Panc1 (cell line): ENCODE results near the gene COL13A1. TPM values are rescaled to one million over a fixed set of nuclear protein-coding genes. Genes with fewer than 3 reads are reported as not detected.

Source experiments
- ATAC-seq: fragments of 200-7000 bp; cut with Tn5 transposase; 2 replicates; pipeline ENCODE4 v1.9.1; 2020; ENCODE audit warnings: mild to moderate bottlenecking, moderate library complexity
- BruUV-seq: library from RNA; stranded (reverse); fragments of 400-500 nt; replicated peaks from 2 replicates; lab custom pipeline; 2021; lab: Mats Ljungman, UMichigan
- CTCF ChIA-PET: fragments of 300-600 bp; sonication (Branson Sonifier 250); formaldehyde crosslinking; loops from one replicate; lab custom pipeline; 2022; ENCODE audit warnings: antibody characterized with exemption; lab: Charles Lee
- POLR2A ChIA-PET: fragments of 300-600 bp; sonication (Branson Sonifier 250); formaldehyde crosslinking; loops from one replicate; lab custom pipeline; 2022; ENCODE audit warnings: antibody characterized with exemption; lab: Charles Lee
- DNase-seq: peaks from one replicate; pipeline ENCODE4 v3.0.0-alpha.2; 2010; ENCODE audit warnings: low read depth, low spot score
- H3K27ac ChIP-seq: 2 replicates; pipeline ENCODE4 v1.5.1; 2011; ENCODE audit warnings: mild to moderate bottlenecking, low read length, inconsistent platforms
- H3K27me3 ChIP-seq: fragments of 200-500 bp; sonication (Bioruptor generic); 2 replicates; pipeline ENCODE4 v1.6.0; 2014; ENCODE audit warnings: low read length, inconsistent platforms; ENCODE audit not compliant: control insufficient read depth, insufficient read depth
- H3K36me3 ChIP-seq: fragments of 200-500 bp; sonication (Bioruptor generic); 2 replicates; pipeline ENCODE4 v1.5.1; 2014; ENCODE audit warnings: inconsistent platforms, mild to moderate bottlenecking, low read length, moderate library complexity; ENCODE audit not compliant: control insufficient read depth, insufficient read depth
- H3K4me1 ChIP-seq: 2 replicates; pipeline ENCODE4 v1.5.1; 2011; ENCODE audit warnings: inconsistent platforms, mild to moderate bottlenecking, low read length, moderate library complexity; ENCODE audit not compliant: control insufficient read depth, insufficient read depth
- H3K4me3 ChIP-seq, 2 experiments: 2 replicates each; pipeline ENCODE4 v1.5.1; 2011 to 2012; ENCODE audit warnings: low read depth in 2 of 2, low read length in 2 of 2, mild to moderate bottlenecking in 2 of 2, inconsistent platforms in 1 of 2, moderate library complexity in 1 of 2
- H3K9me3 ChIP-seq: fragments of 200-500 bp; sonication (Bioruptor generic); 2 replicates; pipeline ENCODE4 v1.5.1; 2014; ENCODE audit warnings: low read depth, mild to moderate bottlenecking, inconsistent platforms, low read length, moderate library complexity; ENCODE audit not compliant: control insufficient read depth, insufficient read depth
- POLR2AphosphoS5 ChIP-seq: IDR thresholded peaks from 2 replicates; pipeline ENCODE4 v1.6.1; 2012; ENCODE audit warnings: mild to moderate bottlenecking, low read depth, low read length, moderate library complexity
- SIN3A ChIP-seq: IDR thresholded peaks from 2 replicates; pipeline ENCODE4 v1.6.1; 2012; ENCODE audit warnings: low read depth, mild to moderate bottlenecking, low read length, moderate library complexity, borderline replicate concordance; ENCODE audit not compliant: insufficient read depth
- TCF7L2 ChIP-seq: IDR thresholded peaks from 2 replicates; pipeline ENCODE4 v1.6.1; 2011; ENCODE audit warnings: mild to moderate bottlenecking, low read depth, low read length, inconsistent platforms
- in situ Hi-C: cut with HindIII; loops from 2 replicates; pipeline ENCODE4 v1.10.0; 2016; ENCODE audit warnings: low sequenced_read_pairs, low pct_unique_long_range_greater_than_20kb
- intact Hi-C: fragments of 100-400 bp; cut with micrococcal nuclease; formaldehyde crosslinking; loops from one replicate; pipeline ENCODE4 v1.10.0; 2022; ENCODE audit not compliant: unreplicated experiment
- total RNA-seq: library from RNA; stranded (reverse); gene quantifications from one replicate; pipeline ENCODE4 v1.2.1, GENCODE V29; 2021; ENCODE audit not compliant: unreplicated experiment
- TF ChIP-seq, protein P1 (sequence below): fragments of 450-650 bp; IDR thresholded peaks from 2 replicates; pipeline ENCODE4 v1.5.1; 2017; ENCODE audit warnings: mild to moderate bottlenecking
- TF ChIP-seq, protein P2 (sequence below), 2 experiments: IDR thresholded peaks; 2 replicates each; pipeline ENCODE4 v1.6.1; 2011 to 2012; ENCODE audit warnings: low read depth in 2 of 2, control low read depth in 1 of 2, low read length in 1 of 2, mild to moderate bottlenecking in 1 of 2, moderate library complexity in 1 of 2; ENCODE audit not compliant: insufficient read depth in 1 of 2

The COL13A1 gene
- total RNA-seq, 1 experiment from 2014 or later, result 1.0 TPM

DNA sequence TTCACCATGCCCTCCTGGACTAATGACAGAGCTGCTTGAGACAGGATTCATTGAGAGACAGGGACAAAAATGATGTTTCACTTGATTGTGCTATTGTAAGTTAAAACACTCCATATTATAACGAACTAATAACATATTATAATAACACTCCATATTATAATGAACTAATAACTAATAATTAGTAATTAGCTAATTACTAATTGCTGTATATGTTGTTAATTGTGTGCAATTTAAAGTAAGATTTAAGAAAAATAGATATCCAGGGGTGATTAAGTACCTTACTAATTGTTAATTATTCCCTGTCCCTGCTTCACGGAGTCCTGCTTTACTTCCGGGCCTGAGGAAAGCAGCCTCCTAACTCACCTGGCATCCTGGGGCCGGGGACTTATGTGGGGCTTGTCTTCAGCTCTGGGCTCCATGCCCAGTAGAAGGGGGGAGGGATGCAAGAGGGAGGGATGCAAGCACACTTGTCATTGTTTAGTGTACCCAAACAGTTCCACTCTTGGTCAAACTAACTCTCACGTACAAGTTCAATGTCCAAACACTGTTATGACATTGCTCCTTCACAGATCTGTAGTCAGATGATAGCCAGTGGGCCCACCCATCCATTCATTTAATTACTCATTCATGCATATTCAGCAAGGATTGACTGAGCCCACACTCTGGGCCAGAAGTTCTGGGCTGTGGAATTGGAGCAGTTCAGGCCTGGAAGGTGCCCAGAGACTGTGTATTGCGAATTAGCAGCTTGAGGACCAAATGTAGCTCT is 53.8 kb downstream of the COL13A1 start:
- Histone ChIP-seq H3K36me3 (no peaks in the 10 kb centered on the region), H3K27ac (no peak overlapping the region), H3K4me1 (no peaks in the 10 kb centered on the region), H3K4me3 (no peak overlapping the region), H3K27me3 (no peaks in the 10 kb centered on the region), H3K9me3 (no peaks in the 10 kb centered on the region)
- TF ChIP-seq TCF7L2, result no peak
- TF ChIP-seq, protein P1, sequence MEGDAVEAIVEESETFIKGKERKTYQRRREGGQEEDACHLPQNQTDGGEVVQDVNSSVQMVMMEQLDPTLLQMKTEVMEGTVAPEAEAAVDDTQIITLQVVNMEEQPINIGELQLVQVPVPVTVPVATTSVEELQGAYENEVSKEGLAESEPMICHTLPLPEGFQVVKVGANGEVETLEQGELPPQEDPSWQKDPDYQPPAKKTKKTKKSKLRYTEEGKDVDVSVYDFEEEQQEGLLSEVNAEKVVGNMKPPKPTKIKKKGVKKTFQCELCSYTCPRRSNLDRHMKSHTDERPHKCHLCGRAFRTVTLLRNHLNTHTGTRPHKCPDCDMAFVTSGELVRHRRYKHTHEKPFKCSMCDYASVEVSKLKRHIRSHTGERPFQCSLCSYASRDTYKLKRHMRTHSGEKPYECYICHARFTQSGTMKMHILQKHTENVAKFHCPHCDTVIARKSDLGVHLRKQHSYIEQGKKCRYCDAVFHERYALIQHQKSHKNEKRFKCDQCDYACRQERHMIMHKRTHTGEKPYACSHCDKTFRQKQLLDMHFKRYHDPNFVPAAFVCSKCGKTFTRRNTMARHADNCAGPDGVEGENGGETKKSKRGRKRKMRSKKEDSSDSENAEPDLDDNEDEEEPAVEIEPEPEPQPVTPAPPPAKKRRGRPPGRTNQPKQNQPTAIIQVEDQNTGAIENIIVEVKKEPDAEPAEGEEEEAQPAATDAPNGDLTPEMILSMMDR, result no peak
- no peak for TF ChIP-seq POLR2AphosphoS5
- TF ChIP-seq, protein P2, sequence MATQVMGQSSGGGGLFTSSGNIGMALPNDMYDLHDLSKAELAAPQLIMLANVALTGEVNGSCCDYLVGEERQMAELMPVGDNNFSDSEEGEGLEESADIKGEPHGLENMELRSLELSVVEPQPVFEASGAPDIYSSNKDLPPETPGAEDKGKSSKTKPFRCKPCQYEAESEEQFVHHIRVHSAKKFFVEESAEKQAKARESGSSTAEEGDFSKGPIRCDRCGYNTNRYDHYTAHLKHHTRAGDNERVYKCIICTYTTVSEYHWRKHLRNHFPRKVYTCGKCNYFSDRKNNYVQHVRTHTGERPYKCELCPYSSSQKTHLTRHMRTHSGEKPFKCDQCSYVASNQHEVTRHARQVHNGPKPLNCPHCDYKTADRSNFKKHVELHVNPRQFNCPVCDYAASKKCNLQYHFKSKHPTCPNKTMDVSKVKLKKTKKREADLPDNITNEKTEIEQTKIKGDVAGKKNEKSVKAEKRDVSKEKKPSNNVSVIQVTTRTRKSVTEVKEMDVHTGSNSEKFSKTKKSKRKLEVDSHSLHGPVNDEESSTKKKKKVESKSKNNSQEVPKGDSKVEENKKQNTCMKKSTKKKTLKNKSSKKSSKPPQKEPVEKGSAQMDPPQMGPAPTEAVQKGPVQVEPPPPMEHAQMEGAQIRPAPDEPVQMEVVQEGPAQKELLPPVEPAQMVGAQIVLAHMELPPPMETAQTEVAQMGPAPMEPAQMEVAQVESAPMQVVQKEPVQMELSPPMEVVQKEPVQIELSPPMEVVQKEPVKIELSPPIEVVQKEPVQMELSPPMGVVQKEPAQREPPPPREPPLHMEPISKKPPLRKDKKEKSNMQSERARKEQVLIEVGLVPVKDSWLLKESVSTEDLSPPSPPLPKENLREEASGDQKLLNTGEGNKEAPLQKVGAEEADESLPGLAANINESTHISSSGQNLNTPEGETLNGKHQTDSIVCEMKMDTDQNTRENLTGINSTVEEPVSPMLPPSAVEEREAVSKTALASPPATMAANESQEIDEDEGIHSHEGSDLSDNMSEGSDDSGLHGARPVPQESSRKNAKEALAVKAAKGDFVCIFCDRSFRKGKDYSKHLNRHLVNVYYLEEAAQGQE (IDR thresholded peaks at IDR 0.05; ENCODE audit: insufficient read depth in 1 of 2, low read depth in 2 of 2, low read length in 1 of 2), result no peak
- TF ChIP-seq SIN3A, result no peak
- ChIA-PET POLR2A (no interaction called here), CTCF (interaction anchor here (0.7 kb wide), 1 partner anchor 12 kb away, joined by 3 read pairs; no protein-coding TSS in a partner anchor)
- intact Hi-C loops, result no loop called here
- ATAC-seq, result no peak
- DNase-seq, result no peak
- no TSS peak for BruUV-seq
- in situ Hi-C loops, result no loop called here

DNA sequence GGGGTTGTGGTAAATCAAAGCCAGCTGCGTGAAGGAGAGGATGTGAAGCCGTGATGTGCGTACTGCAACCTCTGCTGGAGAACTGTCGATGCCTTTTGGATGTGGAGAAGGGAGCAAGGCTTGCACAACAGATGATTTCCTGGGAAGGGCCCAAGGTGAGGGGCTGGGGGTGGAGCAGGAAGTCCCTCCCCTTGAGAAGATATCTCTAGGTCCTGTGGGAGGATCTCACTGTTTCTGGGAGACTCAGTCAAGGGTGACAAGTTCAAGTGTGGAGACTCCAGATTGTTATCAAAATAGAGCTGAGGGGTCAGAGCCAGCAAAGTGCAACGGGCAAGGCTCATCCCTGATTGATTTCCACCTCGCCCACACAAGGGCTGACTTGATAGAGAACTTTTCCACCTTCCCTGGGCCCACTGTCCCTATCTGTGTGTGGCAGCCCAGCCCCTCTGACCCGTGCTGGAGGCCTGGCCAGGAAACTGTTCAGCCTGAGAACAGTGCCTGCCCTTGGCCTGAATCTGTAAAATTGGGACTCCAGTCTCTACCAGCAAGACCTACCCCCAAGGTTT is 55.0 kb downstream of the COL13A1 start:
- H3K9me3 ChIP-seq, result no peaks in the 10 kb centered on the region
- TF ChIP-seq TCF7L2 (no peak), SIN3A (no peak), POLR2AphosphoS5 (no peak)
- TF ChIP-seq, protein P2 (IDR thresholded peaks at IDR 0.05; ENCODE audit: insufficient read depth in 1 of 2, low read depth in 2 of 2, low read length in 1 of 2), result no peak
- TF ChIP-seq, protein P1, result no peak
- BruUV-seq, result no TSS peak
- CTCF ChIA-PET, result interaction anchor here (0.6 kb wide), 1 partner anchor 728 kb away, joined by 4 read pairs; no protein-coding TSS in a partner anchor
- no peak for DNase-seq
- in situ Hi-C loops (no loop called here), intact Hi-C loops (no loop called here)
- peaks cover 8% of the 10 kb centered on the region; the same call in 1 of the 2 replicates for H3K4me1 ChIP-seq
- POLR2A ChIA-PET, result no interaction called here
- no peak overlapping the region for H3K4me3 ChIP-seq
- H3K27me3 ChIP-seq, result no peaks in the 10 kb centered on the region
- H3K27ac ChIP-seq, result no peak overlapping the region
- H3K36me3 ChIP-seq, result no peaks in the 10 kb centered on the region
- ATAC-seq, result no peak
